Measurements from ENCODE around the gene FNIP1. TPM values are rescaled to one million over a fixed set of nuclear protein-coding genes. Genes with fewer than 3 reads are reported as not detected.

FNIP1 gene
- total and polyA plus RNA-seq, 2 experiments from 2014 or later = 8.2 to 27.9 TPM

DNA sequence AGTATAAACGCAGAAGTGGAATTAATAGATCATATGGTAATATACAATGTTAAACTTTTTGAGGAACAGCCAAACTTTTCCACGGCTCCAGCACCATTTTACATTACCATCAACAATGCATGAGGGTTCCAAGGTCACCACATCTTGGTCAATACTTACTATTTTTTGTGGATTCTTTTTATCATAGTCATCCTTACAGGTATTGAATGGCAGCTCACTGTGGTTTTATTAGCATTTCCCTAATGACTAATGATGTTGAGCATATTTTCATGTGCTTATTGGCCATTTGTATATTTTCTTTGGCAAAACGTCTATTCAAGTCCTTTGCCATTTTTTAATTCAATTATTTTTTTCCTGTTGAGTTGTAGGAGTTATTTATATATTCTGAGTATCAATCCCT, 147.7 kb downstream of the FNIP1 start (continued):
- no peak for TF ChIP-seq ZNF462 (CRISPR knock-in tag; IDR thresholded peaks at IDR 0.05)
- TF ChIP-seq ETS1 (IDR thresholded peaks at IDR 0.05) = no peak

DNA sequence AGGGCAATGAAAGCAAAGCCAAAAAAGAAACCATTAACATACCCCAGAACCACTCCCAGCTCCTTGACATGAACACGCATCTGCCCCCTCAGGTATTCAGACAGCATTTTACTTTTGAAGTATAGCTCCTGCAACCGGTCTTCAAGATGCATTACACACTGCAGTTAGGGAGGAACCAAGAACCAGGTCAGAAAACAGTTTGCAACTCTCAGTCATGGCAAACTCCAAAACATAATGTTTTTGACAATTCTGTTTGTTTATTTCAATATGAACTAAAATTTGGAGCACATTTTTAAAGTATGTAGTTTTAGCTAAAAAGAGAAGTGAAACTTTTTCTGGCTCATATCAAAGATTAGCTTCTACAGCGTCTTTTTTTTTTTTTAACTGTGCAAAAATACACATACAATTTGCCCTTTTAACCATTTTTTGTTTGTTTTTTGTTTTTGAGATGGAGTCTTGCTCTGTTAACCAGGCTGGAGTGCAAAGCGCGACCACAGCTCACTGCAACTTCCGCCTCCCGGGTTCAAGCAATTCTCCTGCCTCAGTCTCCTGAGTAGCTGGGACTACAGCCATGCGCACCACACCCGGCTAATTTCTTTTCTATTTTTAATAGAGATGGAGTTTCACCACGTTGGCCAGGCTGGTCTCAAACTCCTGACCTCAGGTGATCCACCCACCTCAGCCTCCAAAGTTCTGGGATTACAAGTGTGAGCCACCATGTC, 149.6 kb downstream of the FNIP1 start:
- no peaks in the 10 kb centered on the region for H3F3A ChIP-seq (replicated peaks; ENCODE audit: low read depth)
- peaks cover 11% of the 10 kb centered on the region; the same call in 1 of the 3 replicates for H3K36me3 Mint-ChIP-seq (ENCODE audit: low read depth)
- ATAC-seq = no peak
- no peak for DNase-seq (ENCODE audit: low spot score)
- H3K36me3 ChIP-seq (ENCODE audit: insufficient read depth) = no peaks in the 10 kb centered on the region
- H3K9me2 ChIP-seq (ENCODE audit: insufficient read depth) = no peaks in the 10 kb centered on the region
- H3K27ac Mint-ChIP-seq = no peak overlapping the region
- no peaks in the 10 kb centered on the region for H4K20me1 ChIP-seq (replicated peaks; ENCODE audit: insufficient read depth)
- H3K4me1 ChIP-seq (ENCODE audit: insufficient read depth) = no peaks in the 10 kb centered on the region
- H2AFZ ChIP-seq = no peak overlapping the region
- no peak overlapping the region for H3K4me3 Mint-ChIP-seq
- H3K79me2 ChIP-seq (replicated peaks; ENCODE audit: insufficient read depth) = no peaks in the 10 kb centered on the region
- H3K4me2 ChIP-seq = no peak overlapping the region
- H3K4me1 Mint-ChIP-seq = no peaks in the 10 kb centered on the region
- H3K27ac ChIP-seq (ENCODE audit: low read depth) = no peak overlapping the region
- TF ChIP-seq POLR2AphosphoS5 (IDR thresholded peaks at IDR 0.05; ENCODE audit: low read depth) (no peak), ZNF331 (CRISPR knock-in tag; IDR thresholded peaks at IDR 0.05; ENCODE audit: low read depth) (no peak), NANOG (IDR thresholded peaks at IDR 0.05; ENCODE audit: borderline replicate concordance) (no peak), REST (IDR thresholded peaks at IDR 0.05; ENCODE audit: unreplicated experiment) (no peak), CREB1 (CRISPR knock-in tag; IDR thresholded peaks at IDR 0.05; ENCODE audit: low read depth) (no peak), ZNF114 (CRISPR knock-in tag; IDR thresholded peaks at IDR 0.05) (no peak)
- TF ChIP-seq, protein P1, sequence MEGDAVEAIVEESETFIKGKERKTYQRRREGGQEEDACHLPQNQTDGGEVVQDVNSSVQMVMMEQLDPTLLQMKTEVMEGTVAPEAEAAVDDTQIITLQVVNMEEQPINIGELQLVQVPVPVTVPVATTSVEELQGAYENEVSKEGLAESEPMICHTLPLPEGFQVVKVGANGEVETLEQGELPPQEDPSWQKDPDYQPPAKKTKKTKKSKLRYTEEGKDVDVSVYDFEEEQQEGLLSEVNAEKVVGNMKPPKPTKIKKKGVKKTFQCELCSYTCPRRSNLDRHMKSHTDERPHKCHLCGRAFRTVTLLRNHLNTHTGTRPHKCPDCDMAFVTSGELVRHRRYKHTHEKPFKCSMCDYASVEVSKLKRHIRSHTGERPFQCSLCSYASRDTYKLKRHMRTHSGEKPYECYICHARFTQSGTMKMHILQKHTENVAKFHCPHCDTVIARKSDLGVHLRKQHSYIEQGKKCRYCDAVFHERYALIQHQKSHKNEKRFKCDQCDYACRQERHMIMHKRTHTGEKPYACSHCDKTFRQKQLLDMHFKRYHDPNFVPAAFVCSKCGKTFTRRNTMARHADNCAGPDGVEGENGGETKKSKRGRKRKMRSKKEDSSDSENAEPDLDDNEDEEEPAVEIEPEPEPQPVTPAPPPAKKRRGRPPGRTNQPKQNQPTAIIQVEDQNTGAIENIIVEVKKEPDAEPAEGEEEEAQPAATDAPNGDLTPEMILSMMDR (conservative IDR thresholded peaks at IDR 0.05; ENCODE audit: low read depth in 2 of 2) = no peak
- H3K9me3 Mint-ChIP-seq = no peaks in the 10 kb centered on the region
- H3K27me3 Mint-ChIP-seq (ENCODE audit: insufficient read depth, low read depth, poor library complexity) = no peaks in the 10 kb centered on the region
- no peak overlapping the region for H3K4me3 ChIP-seq
- no peaks in the 10 kb centered on the region for H3K27me3 ChIP-seq (ENCODE audit: insufficient read depth)

Measured in GM23338 (cell line).